Esophagus muscularis mucosa (tissue), 4 donors: ENCODE data around the gene SLC8B1. TPM values are rescaled to one million over a fixed set of nuclear protein-coding genes. Genes with fewer than 3 reads are reported as not detected.

Experiments used
- DNase-seq: peaks from one replicate; pipeline ENCODE4 v3.0.0-alpha.2; 2017; ENCODE audit errors: extremely low spot score
- H3K27ac ChIP-seq, 4 donors: fragments of 200-600 bp; sonication (generic); replicated peaks in 1 of 4; 1 replicate in 3 of 4; 2 replicates in 1 of 4; pipeline ENCODE4 v1.5.1; 2016 to 2019; ENCODE audit warnings: mild to moderate bottlenecking in 1 of 4
- H3K27me3 ChIP-seq, 4 donors: fragments of 200-600 bp; sonication (generic); one replicate each; pipeline versions ENCODE4 v1.5.1 to v1.6.0; 2016 to 2019
- H3K36me3 ChIP-seq, 4 donors: fragments of 200-600 bp; sonication (generic); one replicate each; pipeline ENCODE4 v1.5.1; 2016 to 2019
- H3K4me1 ChIP-seq, 4 donors: fragments of 200-600 bp; sonication (generic); one replicate each; pipeline ENCODE4 v1.5.1; 2016 to 2019
- H3K4me3 ChIP-seq, 4 donors: fragments of 200-600 bp; sonication (generic); 1 replicate in 2 of 4; 2 replicates in 2 of 4; pipeline ENCODE4 v1.5.1; 2016 to 2019; ENCODE audit warnings: mild to moderate bottlenecking in 4 of 4, moderate library complexity in 1 of 4
- H3K9me3 ChIP-seq, 4 donors: fragments of 200-600 bp; sonication (generic); 1 replicate in 3 of 4; 2 replicates in 1 of 4; pipeline ENCODE4 v1.5.1; 2016 to 2019
- EP300 ChIP-seq: sonication (generic); formaldehyde crosslinking; IDR thresholded peaks from one replicate; pipeline ENCODE4 v1.6.1; 2017; ENCODE audit warnings: antibody characterized with exemption
- POLR2A ChIP-seq: fragments of 450-650 bp; IDR thresholded peaks from one replicate; pipeline ENCODE4 v1.6.1; 2017; ENCODE audit warnings: antibody characterized with exemption, moderate library complexity, mild to moderate bottlenecking, low read depth
- POLR2AphosphoS5 ChIP-seq, 2 donors: sonication (generic); formaldehyde crosslinking; IDR thresholded peaks; one replicate each; pipeline ENCODE4 v1.6.1; 2017; ENCODE audit warnings: antibody characterized with exemption in 2 of 2
- WGBS: methylation state at CpG from one replicate; pipeline ENCODE4 v1.1.5; 2018; 5-methylcytosine and 5-hydroxymethylcytosine counted together
- intact Hi-C: fragments of 100-400 bp; cut with DNase I; formaldehyde crosslinking; loops from one replicate; pipeline ENCODE4 v1.15.1; 2023
- total RNA-seq, 4 donors: library from RNA; depleted of rRNA; stranded (reverse); fragments of >200 nt; gene quantifications; one replicate each; pipeline versions ENCODE4 v1.1.0 to v1.2.1, GENCODE V29; 2016
- TF ChIP-seq, protein P1 (sequence below), 3 experiments: fragments of 200-600 bp in 2 of 3; fragments of 450-650 bp in 1 of 3; sonication (generic) in 2 of 3; IDR thresholded peaks; one replicate each; pipeline ENCODE4 v1.5.1; 2017 to 2019; ENCODE audit warnings: antibody characterized with exemption in 3 of 3, mild to moderate bottlenecking in 2 of 3, moderate library complexity in 1 of 3

Gene SLC8B1
- total RNA-seq, 4 donors from 2014 or later = 19.1 to 22.8 (median 19.8) TPM

DNA sequence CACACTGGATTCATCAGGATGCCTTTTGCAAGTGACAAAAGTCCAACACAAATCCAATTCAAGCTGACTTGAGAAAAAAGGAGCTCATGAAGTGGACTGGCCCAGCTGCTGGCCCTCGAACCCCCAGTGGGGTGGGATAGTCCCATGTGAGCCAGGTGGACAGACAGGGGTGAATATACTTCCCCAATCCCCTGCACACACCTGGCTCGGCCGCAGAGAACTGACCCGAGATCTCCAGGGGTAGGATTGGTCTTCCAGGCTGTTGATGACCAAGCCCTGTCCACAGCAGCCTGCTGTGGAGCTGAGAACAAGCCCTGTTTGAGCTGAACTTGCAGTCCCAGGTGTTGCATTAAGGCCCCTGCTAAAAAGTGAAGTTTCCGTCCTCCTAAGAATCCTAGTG, 57.4 kb downstream of the SLC8B1 start:
- Histone ChIP-seq H3K9me3 (no peaks in the 10 kb centered on the region), H3K36me3 (peaks cover 26 to 95% (median 78%) of the 10 kb centered on the region in 4 donors), H3K4me1 (peaks cover 8 to 11% (median 11%) of the 10 kb centered on the region in 4 donors), H3K27ac (no peak overlapping the region), H3K27me3 (no peaks in the 10 kb centered on the region), H3K4me3 (no peak overlapping the region)
- intact Hi-C loops = no loop called here
- DNase-seq = no peak
- WGBS = 92% methylated on average over 5 of the region's 5 CpGs
- no peak for TF ChIP-seq POLR2A
- no peak for TF ChIP-seq POLR2AphosphoS5 (IDR thresholded peaks at IDR 0.05)
- TF ChIP-seq EP300 = no peak
- TF ChIP-seq, protein P1, sequence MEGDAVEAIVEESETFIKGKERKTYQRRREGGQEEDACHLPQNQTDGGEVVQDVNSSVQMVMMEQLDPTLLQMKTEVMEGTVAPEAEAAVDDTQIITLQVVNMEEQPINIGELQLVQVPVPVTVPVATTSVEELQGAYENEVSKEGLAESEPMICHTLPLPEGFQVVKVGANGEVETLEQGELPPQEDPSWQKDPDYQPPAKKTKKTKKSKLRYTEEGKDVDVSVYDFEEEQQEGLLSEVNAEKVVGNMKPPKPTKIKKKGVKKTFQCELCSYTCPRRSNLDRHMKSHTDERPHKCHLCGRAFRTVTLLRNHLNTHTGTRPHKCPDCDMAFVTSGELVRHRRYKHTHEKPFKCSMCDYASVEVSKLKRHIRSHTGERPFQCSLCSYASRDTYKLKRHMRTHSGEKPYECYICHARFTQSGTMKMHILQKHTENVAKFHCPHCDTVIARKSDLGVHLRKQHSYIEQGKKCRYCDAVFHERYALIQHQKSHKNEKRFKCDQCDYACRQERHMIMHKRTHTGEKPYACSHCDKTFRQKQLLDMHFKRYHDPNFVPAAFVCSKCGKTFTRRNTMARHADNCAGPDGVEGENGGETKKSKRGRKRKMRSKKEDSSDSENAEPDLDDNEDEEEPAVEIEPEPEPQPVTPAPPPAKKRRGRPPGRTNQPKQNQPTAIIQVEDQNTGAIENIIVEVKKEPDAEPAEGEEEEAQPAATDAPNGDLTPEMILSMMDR (IDR thresholded peaks at IDR 0.05) = no peak

DNA sequence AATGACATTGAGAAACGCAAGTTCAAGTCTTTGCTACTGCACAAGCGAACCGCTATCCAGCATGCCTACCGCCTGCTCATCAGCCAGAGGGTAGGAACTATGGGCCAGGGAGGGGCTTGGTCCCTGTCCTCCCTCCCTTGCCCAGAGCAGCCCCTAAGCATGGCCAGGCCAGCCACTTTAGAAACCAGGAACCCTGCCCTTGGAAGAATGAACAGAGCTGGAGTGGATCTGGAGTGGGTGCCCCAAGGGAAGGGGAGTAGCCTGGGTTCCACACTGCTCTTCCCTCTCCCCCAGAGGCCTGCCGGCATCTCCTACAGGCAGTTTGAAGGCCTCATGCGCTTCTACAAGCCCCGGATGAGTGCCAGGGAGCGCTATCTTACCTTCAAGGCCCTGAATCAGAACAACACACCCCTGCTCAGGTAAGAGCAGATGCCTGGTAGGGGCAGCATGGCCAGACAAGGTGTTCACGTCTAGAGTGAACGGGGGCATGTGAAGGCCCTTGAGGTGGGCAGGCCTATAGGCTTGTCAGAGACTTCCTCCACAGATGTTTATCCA, 57.9 kb downstream of the SLC8B1 start:
- Histone ChIP-seq H3K4me1 (peaks cover 13 to 16% (median 16%) of the 10 kb centered on the region in 4 donors), H3K27ac (no peak overlapping the region), H3K4me3 (no peak overlapping the region), H3K9me3 (no peaks in the 10 kb centered on the region), H3K36me3 (peaks cover 26 to 93% (median 78%) of the 10 kb centered on the region in 4 donors), H3K27me3 (no peaks in the 10 kb centered on the region)
- intact Hi-C loops = no loop called here
- 94% methylated on average over 9 of the region's 10 CpGs for WGBS
- TF ChIP-seq, protein P1 (IDR thresholded peaks at IDR 0.05) = no peak
- TF ChIP-seq POLR2AphosphoS5 (IDR thresholded peaks at IDR 0.05) = no peak
- TF ChIP-seq EP300 = no peak
- TF ChIP-seq POLR2A = no peak
- no peak for DNase-seq

DNA sequence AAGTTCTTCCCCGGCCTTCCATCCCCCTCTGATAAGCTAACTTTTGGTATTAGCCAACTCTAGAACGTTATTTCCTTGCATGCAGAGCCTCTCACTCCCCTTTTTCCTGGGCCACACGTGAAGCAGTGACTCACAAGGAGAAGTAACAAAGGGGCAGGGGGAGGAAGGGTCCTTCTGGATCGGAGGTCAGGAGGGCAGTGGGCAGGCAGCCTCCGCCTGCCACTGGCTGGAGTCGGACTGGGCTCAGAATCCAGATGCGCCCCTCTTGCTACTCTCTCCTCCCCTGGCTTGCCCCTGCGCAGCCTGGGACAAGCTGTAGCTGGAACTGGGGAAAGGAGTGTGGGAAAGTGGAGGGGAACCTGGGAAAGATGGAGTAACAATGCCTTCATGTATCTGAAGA, 58.6 kb downstream of the SLC8B1 start:
- Histone ChIP-seq H3K9me3 (no peaks in the 10 kb centered on the region), H3K36me3 (peaks cover 26 to 95% (median 72%) of the 10 kb centered on the region in 4 donors), H3K4me1 (peaks cover 20 to 23% (median 22%) of the 10 kb centered on the region in 4 donors), H3K4me3 (no peak overlapping the region), H3K27ac (no peak overlapping the region), H3K27me3 (no peaks in the 10 kb centered on the region)
- WGBS = 79% methylated on average over 8 of the region's 8 CpGs
- intact Hi-C loops = no loop called here
- no peak for DNase-seq
- TF ChIP-seq POLR2A (no peak), EP300 (no peak), POLR2AphosphoS5 (IDR thresholded peaks at IDR 0.05) (no peak)
- TF ChIP-seq, protein P1 (IDR thresholded peaks at IDR 0.05) = no peak

DNA sequence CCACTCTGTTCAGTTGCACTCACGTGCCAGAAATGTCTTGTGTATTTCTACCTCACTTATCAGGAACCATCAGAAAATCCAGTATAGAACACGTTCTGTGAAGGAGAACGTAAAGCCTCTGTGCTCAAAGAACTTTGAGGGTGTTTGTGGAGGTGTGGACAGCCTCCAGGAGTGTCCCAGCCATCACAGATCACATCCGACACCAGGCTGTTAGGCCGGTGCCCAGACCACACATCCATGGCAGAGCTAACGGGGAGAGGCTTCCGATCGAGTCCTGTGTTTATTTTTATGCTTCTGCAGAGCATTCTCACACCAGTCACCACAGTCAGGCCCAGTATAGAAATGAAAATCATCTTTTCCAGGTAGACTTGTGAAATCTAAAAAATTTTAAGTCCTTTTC, 60.1 kb downstream of the SLC8B1 start:
- 94% methylated on average over 8 of the region's 8 CpGs for WGBS
- no peak for DNase-seq
- H3K4me1 ChIP-seq = peaks cover 26 to 32% (median 27%) of the 10 kb centered on the region in 4 donors
- no peak overlapping the region for H3K27ac ChIP-seq
- H3K4me3 ChIP-seq = no peak overlapping the region
- no peak for TF ChIP-seq POLR2AphosphoS5 (IDR thresholded peaks at IDR 0.05)
- TF ChIP-seq EP300 = no peak
- TF ChIP-seq, protein P1 (IDR thresholded peaks at IDR 0.05) = no peak
- intact Hi-C loops = no loop called here
- no peaks in the 10 kb centered on the region for H3K27me3 ChIP-seq
- peaks cover 26 to 92% (median 67%) of the 10 kb centered on the region in 4 donors for H3K36me3 ChIP-seq
- no peaks in the 10 kb centered on the region for H3K9me3 ChIP-seq
